ENCODE data around the gene NAMPT. TPM values are rescaled to one million over a fixed set of nuclear protein-coding genes. Genes with fewer than 3 reads are reported as not detected.

NAMPT gene
- total and polyA plus RNA-seq, 8 donors, result 17.1 to 209 (median 125) TPM

GRCh38 chr7:106234425-106234824, 50.4 kb downstream of the NAMPT start:
- intact Hi-C loops (cut with DNase I; ENCODE audit: low total_unique reads), result no loop called here
- no peaks in the 10 kb centered on the region for H3K9me3 ChIP-seq
- WGBS, 5 donors, result 90 to 98% (median 95%) methylated on average over 1 of the region's 1 CpG

GRCh38 chr7:106231856-106232490, 52.8 kb downstream of the NAMPT start:
- Histone ChIP-seq H3K4me1 (no peaks in the 10 kb centered on the region), H3K27me3 (no peaks in the 10 kb centered on the region), H3K4me3 (no peak overlapping the region), H3K36me3 (no peaks in the 10 kb centered on the region), H3K9me3 (no peaks in the 10 kb centered on the region), H3K27ac (no peak overlapping the region)
- no peak for DNase-seq
- intact Hi-C loops (cut with DNase I; ENCODE audit: low total_unique reads), result no loop called here
- TF ChIP-seq CTCF (IDR thresholded peaks at IDR 0.05) (no peak), POLR2AphosphoS5 (IDR thresholded peaks at IDR 0.05) (no peak), POLR2A (IDR thresholded peaks at IDR 0.05) (no peak), EP300 (IDR thresholded peaks at IDR 0.05) (no peak)
- 84 to 92% (median 89%) methylated on average over 7 of the region's 7 CpGs for WGBS, 5 donors

More at GRCh38 chr7:106234425-106234824, 50.4 kb downstream of the NAMPT start:
- H3K4me3 ChIP-seq, result no peak overlapping the region
- DNase-seq, result no peak
- H3K27ac ChIP-seq, result no peak overlapping the region
- H3K27me3 ChIP-seq, result no peaks in the 10 kb centered on the region
- no peaks in the 10 kb centered on the region for H3K4me1 ChIP-seq
- no peak for TF ChIP-seq POLR2A (IDR thresholded peaks at IDR 0.05)
- TF ChIP-seq CTCF (IDR thresholded peaks at IDR 0.05), result no peak
- TF ChIP-seq EP300 (IDR thresholded peaks at IDR 0.05), result no peak
- no peak for TF ChIP-seq POLR2AphosphoS5 (IDR thresholded peaks at IDR 0.05)
- H3K36me3 ChIP-seq, result no peaks in the 10 kb centered on the region

- intact Hi-C loops (cut with DNase I; ENCODE audit: low total_unique reads), result no loop called here
- H3K27me3 ChIP-seq, result no peaks in the 10 kb centered on the region
- TF ChIP-seq POLR2A (IDR thresholded peaks at IDR 0.05) (no peak), CTCF (IDR thresholded peaks at IDR 0.05) (no peak), EP300 (IDR thresholded peaks at IDR 0.05) (no peak), POLR2AphosphoS5 (IDR thresholded peaks at IDR 0.05) (no peak)
- no peak for DNase-seq
- H3K9me3 ChIP-seq, result no peaks in the 10 kb centered on the region
- H3K36me3 ChIP-seq, result no peaks in the 10 kb centered on the region
- H3K4me1 ChIP-seq, result no peaks in the 10 kb centered on the region
- no peak overlapping the region for H3K27ac ChIP-seq
- no peak overlapping the region for H3K4me3 ChIP-seq
Observed at GRCh38 chr7:106225856-106226255, 58.9 kb downstream of the NAMPT start.

- H3K36me3 ChIP-seq, result no peaks in the 10 kb centered on the region
- H3K4me3 ChIP-seq, result no peak overlapping the region
- no peak overlapping the region for H3K27ac ChIP-seq
- DNase-seq, result no peak
- no peaks in the 10 kb centered on the region for H3K4me1 ChIP-seq
- H3K9me3 ChIP-seq, result no peaks in the 10 kb centered on the region
- WGBS, 5 donors, result 53 to 65% (median 60%) methylated on average over 6 of the region's 6 CpGs
- no peaks in the 10 kb centered on the region for H3K27me3 ChIP-seq
- TF ChIP-seq POLR2A (IDR thresholded peaks at IDR 0.05) (no peak), CTCF (IDR thresholded peaks at IDR 0.05) (no peak), EP300 (IDR thresholded peaks at IDR 0.05) (no peak), POLR2AphosphoS5 (IDR thresholded peaks at IDR 0.05) (no peak)
- intact Hi-C loops (cut with DNase I; ENCODE audit: low total_unique reads), result no loop called here
Observed at GRCh38 chr7:106224797-106225196, 60.0 kb downstream of the NAMPT start.
